Measurements from ENCODE around the gene S100A1.
"Not testable (repeated sequence)": the region's sequence is repeated elsewhere in the genome, so short reads cannot be mapped to it uniquely, and the experiment has no call there.

Gene S100A1

DNA sequence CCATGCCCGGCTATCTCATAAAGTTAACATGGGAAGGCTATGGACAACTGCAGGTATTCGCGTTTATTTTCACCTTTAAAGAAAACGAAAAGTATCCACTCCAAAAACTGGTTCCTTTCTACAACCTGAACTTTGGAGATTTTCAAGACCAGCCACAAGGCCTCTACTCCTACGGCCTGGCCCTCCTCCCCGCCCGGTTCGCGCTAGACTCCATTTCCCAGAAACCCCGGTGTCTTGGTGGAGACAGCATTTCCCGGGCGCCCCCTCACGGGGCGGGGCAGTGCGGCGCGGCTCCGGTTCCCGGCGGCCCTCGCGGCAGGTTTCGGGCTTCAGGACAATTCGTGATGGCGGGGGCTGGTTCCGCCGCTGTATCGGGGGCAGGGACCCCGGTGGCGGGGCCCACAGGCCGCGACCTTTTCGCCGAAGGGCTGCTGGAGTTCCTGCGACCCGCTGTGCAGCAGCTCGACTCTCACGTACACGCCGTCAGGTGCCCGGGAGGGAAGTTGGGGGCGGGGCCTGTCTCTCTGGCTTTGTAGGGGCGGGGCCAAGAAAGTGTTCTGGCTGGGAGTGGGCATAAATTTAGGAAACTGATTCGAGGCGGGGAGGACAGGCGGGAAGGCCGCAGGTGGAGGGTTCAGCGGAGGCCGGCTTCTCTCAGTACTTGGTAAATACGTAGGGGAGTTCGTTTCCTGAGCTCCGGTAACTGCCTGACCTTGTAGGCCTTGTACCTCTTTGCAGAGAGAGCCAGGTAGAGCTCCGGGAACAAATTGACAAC lies 30.4 kb downstream of the S100A1 start, which contains the start of gene SNAPIN:
TSS of gene SNAPIN (plus strand) at position 304 of the 775 bp plus-strand sequence. CDS start at position 345, 41 bp downstream.
- DNase-seq, result peak; percentile 86

- no peak for DNase-seq
Measured at GRCh38 chr1:153659175-153659534, 30.9 kb downstream of the S100A1 start.

GRCh38 chr1:153659656-153660055 lies 31.4 kb downstream of the S100A1 start:
- DNase-seq, result no peak

DNA sequence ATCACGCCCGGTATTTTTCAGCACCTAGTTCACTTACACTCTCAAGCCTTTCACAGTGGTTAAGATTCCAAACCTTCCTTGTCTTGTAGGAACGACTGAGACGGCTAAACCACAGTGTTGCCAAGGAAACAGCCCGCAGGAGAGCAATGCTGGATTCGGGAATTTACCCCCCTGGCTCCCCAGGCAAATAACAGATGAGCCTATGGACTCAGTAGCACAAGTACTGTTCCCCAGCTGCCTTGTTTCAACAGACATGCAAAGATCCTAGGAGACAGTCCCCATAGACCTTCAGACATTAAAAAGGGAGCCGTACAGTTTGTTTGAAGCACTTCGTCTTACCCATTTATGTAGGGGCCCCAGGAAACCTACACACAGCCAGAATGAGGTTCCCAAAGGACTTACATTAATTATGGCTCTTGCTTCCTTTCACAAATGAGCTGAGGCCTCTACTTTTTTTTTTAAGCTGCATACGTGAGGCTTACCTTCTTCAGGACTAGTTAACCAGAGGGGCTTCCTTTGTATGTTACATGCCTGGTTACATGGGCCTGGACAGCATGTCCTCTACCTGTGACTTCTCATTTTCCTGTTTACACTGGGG lies 33.0 kb downstream of the S100A1 start:
- no peak for DNase-seq

DNA sequence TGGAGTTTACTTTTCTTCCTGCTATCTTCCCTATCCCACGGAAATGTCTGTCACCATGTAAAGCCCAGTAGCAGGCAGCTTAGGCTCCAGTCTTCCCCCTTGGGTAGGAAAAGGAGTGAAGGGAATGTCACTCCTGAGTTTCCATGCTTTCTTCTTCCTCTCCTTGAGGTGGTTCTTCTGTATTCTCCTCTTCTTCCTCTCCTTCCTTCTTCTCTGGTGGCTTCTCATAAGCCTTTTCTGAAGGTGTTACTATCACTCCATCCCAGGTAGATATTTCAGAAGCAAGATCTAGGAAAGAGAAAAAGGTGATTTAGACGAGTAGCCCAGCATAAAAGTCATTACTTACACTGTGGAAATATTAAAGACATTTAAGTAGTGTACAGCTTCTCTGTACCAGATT lies 34.0 kb downstream of the S100A1 start:
- no peak for DNase-seq

DNA sequence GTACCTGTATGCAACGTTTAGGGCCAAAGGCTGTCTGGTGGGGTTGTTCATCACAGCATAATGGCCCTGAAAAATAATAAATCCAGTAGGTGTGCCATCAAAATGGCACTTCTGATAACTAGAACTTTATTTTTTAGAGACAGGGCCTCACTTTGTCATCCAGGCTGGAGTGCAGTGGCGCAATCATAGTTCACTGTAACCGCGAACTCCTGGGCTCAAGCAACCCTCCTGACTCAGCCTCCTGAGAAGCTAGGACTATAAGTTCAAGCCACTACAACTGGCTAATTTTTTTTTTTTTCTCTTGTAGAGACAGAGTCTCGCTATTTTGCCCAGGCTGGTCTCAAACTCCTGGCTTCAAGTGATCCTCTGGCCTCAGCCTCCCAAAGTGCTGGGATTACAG lies 35.0 kb downstream of the S100A1 start:
- peak; percentile 69 for DNase-seq

DNA sequence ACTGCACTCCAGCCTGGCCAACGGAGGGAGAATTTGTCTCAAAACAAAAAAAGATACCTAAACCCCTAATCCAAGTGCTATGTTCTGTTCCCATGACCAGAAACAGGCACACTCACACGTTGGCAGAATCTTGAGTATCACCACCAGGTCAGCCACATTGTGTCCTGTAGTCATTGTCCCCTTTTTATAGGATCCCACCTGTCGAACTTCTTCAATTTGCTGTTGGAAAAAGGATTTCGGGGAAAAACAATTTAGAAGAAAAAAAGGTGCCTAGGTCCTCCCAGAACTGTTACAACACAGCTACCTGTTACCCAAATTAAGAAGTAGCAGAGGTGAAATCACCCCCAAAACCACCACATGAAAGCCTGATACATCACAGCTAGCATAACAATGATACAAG lies 39.2 kb downstream of the S100A1 start:
- DNase-seq, result no peak

DNA sequence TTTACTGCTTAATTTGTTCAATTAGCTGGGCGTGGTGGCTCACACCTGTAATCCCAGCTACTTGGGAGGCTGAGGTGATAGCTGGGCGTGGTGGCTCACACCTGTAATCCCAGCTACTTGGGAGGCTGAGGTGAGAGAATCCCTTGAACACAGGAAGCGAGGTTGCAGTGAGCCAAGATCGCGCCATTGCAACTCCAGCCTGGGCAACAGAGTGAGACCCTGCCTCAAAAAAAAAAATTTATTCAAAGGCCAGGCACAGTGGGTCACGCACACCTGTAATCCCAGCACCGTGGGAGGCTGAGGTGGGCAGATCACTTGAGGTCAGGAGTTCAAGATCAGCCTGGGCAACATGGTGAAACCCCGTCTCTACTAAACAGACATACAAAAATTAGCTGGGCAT lies 40.4 kb downstream of the S100A1 start:
- not testable (repeated sequence) for DNase-seq

DNA sequence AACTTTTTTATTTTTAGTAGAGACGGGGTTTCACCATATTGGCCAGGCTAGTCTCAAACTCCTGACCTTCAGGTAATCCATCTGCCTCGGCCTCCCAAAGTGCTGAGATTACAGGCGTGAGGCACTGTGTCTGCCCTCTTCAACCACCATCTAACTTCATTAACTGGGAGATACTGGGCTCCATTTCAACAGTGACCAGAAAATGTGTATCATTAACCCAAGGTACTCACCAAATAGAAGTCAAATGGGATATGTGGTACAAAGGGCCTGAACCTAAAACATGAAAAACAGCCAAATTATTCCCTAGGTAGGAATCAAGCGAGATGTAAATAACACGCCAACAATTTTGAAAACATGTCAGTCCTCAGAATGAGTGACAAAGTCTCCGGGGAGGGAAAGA lies 41.4 kb downstream of the S100A1 start:
- DNase-seq, result no peak

DNA sequence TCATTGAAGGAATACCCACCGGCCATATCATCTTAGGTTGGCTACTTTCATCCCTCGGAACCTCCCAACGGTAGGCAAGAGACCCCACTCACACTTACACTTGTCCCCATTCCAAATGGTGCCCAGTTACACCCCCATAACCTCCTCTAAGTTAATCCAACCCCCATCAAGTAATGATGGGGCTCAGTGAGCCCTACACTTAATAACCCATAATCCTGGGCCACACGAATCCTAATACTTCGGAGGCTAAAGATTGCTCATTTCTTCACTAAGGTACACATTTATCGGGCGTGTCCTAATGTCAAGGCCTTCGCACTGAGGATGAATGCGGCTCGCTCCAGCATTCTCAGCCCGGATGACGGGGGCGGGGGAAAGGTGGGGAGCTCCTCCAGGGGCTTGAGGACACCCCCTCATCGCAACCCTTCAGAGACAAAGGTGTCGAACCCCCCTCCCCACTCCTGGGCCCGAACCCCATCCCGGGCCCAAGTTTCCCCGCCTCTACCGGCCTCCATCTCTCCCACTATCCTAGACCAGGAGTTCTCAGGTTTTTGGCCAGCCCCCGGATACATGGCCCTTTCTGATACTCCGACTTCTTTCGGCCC lies 42.1 kb downstream of the S100A1 start:
- no peak for DNase-seq

- peak; percentile 100 for DNase-seq
Measured at GRCh38 chr1:153670859-153671627, 42.8 kb downstream of the S100A1 start, which contains the start of gene ILF2. TSS of gene ILF2 (minus strand) at chr1:153670993. CDS start at chr1:153670922, 71 bp downstream.

- peak; percentile 65 for DNase-seq
Measured at GRCh38 chr1:153671628-153672353, 43.6 kb downstream of the S100A1 start.

- no peak for DNase-seq
Measured at GRCh38 chr1:153673511-153673910, 45.3 kb downstream of the S100A1 start.

DNA sequence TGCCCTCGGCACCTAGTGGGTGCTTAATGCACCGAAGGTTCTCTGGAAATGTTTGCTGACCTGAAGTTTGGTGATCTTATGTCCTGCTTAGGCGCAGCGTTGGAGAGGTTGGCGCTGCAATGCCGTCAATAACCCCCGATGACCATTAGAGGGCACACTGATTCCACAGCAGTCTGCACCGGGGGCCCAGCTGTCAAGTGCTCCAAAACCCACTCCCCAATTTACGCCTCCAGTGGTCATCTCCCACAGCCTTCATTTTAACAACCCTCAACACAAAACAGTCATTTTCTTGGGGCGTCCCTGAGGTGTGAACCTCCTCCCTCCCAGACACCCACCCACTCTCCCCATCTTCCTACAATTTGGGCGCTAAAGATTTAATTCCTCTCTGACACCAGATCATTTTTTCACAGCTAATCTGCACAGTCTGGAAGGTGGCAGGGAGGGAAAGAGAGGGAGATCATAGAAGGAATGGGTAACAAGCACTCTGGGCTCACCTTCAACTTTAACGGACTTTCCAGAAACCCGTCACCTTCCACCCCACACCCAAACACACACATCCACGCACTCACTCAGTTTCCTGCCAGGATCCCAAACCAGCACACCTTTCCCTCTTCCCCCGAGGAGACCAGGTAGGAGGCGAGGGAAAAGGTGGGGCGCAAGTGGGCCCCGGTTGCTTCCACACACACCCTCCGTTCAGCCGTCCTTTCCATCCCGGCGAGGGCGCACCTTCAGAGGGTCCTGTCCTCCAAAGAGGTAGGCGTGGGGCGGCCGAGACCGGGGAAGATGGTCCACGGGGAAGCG lies 49.7 kb downstream of the S100A1 start:
- DNase-seq, result no peak

DNA sequence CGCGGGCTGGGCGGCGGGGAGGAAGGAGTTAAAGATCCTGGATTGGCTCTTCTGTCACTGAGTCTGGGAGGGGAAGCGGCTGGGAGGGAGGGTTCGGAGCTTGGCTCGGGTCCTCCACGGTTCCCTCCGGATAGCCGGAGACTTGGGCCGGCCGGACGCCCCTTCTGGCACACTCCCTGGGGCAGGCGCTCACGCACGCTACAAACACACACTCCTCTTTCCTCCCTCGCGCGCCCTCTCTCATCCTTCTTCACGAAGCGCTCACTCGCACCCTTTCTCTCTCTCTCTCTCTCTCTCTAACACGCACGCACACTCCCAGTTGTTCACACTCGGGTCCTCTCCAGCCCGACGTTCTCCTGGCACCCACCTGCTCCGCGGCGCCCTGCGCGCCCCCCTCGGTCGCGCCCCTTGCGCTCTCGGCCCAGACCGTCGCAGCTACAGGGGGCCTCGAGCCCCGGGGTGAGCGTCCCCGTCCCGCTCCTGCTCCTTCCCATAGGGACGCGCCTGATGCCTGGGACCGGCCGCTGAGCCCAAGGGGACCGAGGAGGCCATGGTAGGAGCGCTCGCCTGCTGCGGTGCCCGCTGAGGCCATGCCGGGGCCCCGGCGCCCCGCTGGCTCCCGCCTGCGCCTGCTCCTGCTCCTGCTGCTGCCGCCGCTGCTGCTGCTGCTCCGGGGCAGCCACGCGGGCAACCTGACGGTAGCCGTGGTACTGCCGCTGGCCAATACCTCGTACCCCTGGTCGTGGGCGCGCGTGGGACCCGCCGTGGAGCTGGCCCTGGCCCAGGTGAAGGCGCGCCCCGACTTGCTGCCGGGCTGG lies 50.5 kb downstream of the S100A1 start, which contains the start of gene NPR1:
TSS of gene NPR1 (plus strand) at position 170 of the 818 bp plus-strand sequence. CDS start at position 591, 421 bp downstream.
- DNase-seq, result peak; percentile 10

GRCh38 chr1:153679337-153680119 lies 51.3 kb downstream of the S100A1 start:
- no peak for DNase-seq

GRCh38 chr1:153680120-153680403 lies 51.8 kb downstream of the S100A1 start:
- no peak for DNase-seq

Measured in MV-4-11 (cell line).